Thoracic aorta (tissue), 2 donors: ENCODE results near the gene CIP2A. TPM values are rescaled to one million over a fixed set of nuclear protein-coding genes. Genes with fewer than 3 reads are reported as not detected.

Source experiments
- ATAC-seq: fragments of 150-250 bp; one replicate; pipeline ENCODE4 v1.8.0; 2017; ENCODE audit warnings: low read depth; ENCODE audit not compliant: insufficient number of reproducible peaks, low FRiP score
- DNase-seq: peaks from one replicate; pipeline ENCODE4 v3.0.0-alpha.2; 2020; ENCODE audit warnings: low spot score
- H3K27ac ChIP-seq, 2 donors: fragments of 200-600 bp; sonication (generic); 1 replicate in 1 of 2; 2 replicates in 1 of 2; pipeline ENCODE4 v1.5.1; 2016; ENCODE audit warnings: mild to moderate bottlenecking in 2 of 2, moderate library complexity in 2 of 2
- H3K27me3 ChIP-seq: fragments of 200-600 bp; sonication (generic); replicated peaks from 2 replicates; pipeline ENCODE4 v1.6.0; 2016; ENCODE audit warnings: mild to moderate bottlenecking; ENCODE audit not compliant: insufficient read depth
- H3K36me3 ChIP-seq: fragments of 200-600 bp; sonication (generic); one replicate; pipeline ENCODE4 v1.5.1; 2016
- H3K4me1 ChIP-seq, 2 donors: fragments of 200-600 bp; sonication (generic); 1 replicate in 1 of 2; 2 replicates in 1 of 2; pipeline versions ENCODE4 v1.5.1 to v1.6.0; 2016; ENCODE audit warnings: low read depth in 2 of 2, mild to moderate bottlenecking in 1 of 2; ENCODE audit not compliant: control insufficient read depth in 1 of 2
- H3K4me3 ChIP-seq: fragments of 200-600 bp; sonication (generic); 2 replicates; pipeline ENCODE4 v1.5.1; 2016; ENCODE audit warnings: mild to moderate bottlenecking
- H3K9me3 ChIP-seq: fragments of 200-600 bp; sonication (generic); 2 replicates; pipeline ENCODE4 v1.5.1; 2016
- CTCF ChIP-seq: fragments of 200-600 bp; sonication (generic); IDR thresholded peaks from one replicate; pipeline ENCODE4 v1.5.1; 2019; ENCODE audit warnings: antibody characterized with exemption
- total RNA-seq, 2 donors: library from RNA; depleted of rRNA; stranded (reverse); fragments of >200 nt; gene quantifications; one replicate each; pipeline versions ENCODE4 v1.1.0 to v1.2.3, GENCODE V29; 2016

The CIP2A gene
- total RNA-seq, 2 donors from 2014 or later, result 1.6 to 5.9 TPM

DNA sequence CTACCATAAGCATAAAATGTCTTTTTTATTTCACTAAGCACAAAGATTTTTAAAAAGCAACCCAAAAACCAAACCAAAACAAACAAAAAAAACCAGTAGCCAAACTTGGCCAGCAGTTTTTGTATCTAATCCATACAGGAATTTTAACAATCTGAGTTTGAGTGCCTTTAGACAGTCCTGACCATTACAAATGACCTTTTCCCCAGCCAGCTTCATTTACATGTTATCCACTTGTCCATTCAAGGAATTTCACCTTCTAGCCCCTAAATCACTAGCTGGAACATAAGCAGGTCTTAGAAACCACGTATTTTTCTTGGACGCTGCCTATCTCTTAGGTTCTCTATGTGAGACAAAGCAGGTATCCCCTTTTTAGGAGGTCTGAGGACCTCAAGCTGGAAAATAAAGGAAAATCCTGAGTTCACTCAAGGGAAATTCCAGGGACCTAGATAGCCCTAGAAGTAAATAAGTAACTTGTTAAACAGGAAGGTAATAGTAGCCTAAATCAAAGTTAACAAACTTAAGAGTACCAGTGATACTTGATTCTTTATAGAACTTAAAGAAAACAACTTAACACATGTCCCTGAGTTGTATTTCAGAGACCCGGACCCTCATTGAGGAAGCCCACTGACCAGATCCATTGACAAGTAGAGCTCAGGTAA lies 34.2 kb downstream of the CIP2A start:
- TF ChIP-seq CTCF, result no peak
- H3K4me3 ChIP-seq, result no peak overlapping the region
- no peak for DNase-seq
- no peaks in the 10 kb centered on the region for H3K9me3 ChIP-seq
- no peaks in the 10 kb centered on the region for H3K36me3 ChIP-seq
- H3K27me3 ChIP-seq, result no peaks in the 10 kb centered on the region
- ATAC-seq, result no peak
- peaks cover 3 to 7% of the 10 kb centered on the region in 2 donors for H3K4me1 ChIP-seq
- H3K27ac ChIP-seq, result no peak overlapping the region

DNA sequence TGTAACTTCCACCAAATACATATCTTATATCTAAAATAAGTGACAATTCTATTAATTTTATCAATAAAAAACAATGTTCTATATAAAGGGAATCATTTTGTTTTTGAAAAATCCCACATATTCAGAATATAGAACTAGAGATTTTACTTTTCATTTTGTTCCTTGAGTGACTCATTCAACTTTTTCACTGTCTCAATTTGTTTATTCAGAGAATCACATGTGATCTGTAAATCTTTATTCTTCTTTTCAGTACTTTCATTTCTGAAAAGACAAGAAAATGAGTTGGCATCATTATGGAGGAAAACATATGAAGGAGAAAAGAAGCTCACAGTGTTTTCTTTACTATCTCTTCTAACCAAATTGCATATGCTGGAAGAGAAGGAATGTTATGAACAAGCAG lies 35.0 kb downstream of the CIP2A start:
- Histone ChIP-seq H3K4me1 (peaks cover 3 to 7% of the 10 kb centered on the region in 2 donors), H3K4me3 (no peak overlapping the region), H3K9me3 (no peaks in the 10 kb centered on the region), H3K36me3 (no peaks in the 10 kb centered on the region), H3K27ac (no peak overlapping the region), H3K27me3 (no peaks in the 10 kb centered on the region)
- TF ChIP-seq CTCF, result no peak
- DNase-seq, result no peak
- ATAC-seq, result no peak

GRCh38 chr3:108552267-108553159 lies 36.7 kb downstream of the CIP2A start:
- Histone ChIP-seq H3K9me3 (no peaks in the 10 kb centered on the region), H3K27me3 (no peaks in the 10 kb centered on the region), H3K27ac (no peak overlapping the region), H3K4me1 (peaks cover 3 to 7% of the 10 kb centered on the region in 2 donors), H3K36me3 (no peaks in the 10 kb centered on the region), H3K4me3 (peak overlapping the region; percentile 10)
- TF ChIP-seq CTCF, result peak; percentile 49
- no peak for ATAC-seq
- DNase-seq, result no peak

DNA sequence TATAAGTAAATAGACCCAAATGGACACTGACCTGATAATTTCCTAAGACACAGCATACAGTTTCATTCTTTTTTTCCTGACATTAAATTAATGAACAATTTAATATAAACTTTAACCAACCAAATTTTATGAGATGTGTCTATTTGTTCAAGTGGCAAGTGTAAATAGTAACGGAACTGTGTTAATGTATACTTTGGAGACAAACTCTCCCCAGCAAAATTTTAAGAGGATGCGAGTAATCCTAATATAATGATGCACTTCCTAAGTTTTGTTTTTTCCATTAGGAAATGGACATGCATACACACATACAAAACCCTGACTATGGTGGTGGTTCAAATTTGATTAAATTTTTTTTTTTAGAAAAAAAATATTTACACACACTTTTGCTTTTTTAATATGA lies 40.4 kb downstream of the CIP2A start:
- ATAC-seq (no peak), DNase-seq (no peak)
- H3K9me3 ChIP-seq, result no peaks in the 10 kb centered on the region
- H3K27ac ChIP-seq, result no peak overlapping the region
- no peaks in the 10 kb centered on the region for H3K4me1 ChIP-seq
- no peaks in the 10 kb centered on the region for H3K27me3 ChIP-seq
- H3K4me3 ChIP-seq, result no peak overlapping the region
- no peak for TF ChIP-seq CTCF
- H3K36me3 ChIP-seq, result no peaks in the 10 kb centered on the region

DNA sequence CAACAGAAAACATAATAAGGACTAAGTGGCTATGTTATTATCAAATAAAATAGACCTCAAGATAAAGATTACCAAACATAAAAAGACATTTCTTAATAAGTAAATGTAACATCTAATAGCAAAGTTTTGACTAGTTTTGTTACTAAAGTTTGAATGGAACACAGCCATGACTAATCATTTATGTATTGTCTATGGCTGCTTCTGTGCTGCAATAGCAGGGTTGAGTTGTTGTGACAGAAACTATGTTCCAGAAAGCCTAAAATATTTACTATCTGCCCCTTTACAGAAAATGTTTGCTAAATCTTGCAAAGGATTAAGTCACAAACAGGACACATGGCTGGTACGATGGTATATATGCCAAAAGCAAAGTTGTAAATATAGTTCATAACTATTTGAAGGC lies 40.9 kb downstream of the CIP2A start:
- no peak for DNase-seq
- H3K9me3 ChIP-seq, result no peaks in the 10 kb centered on the region
- no peak overlapping the region for H3K27ac ChIP-seq
- no peak for TF ChIP-seq CTCF
- no peaks in the 10 kb centered on the region for H3K36me3 ChIP-seq
- H3K4me3 ChIP-seq, result no peak overlapping the region
- no peak for ATAC-seq
- H3K4me1 ChIP-seq, result no peaks in the 10 kb centered on the region
- no peaks in the 10 kb centered on the region for H3K27me3 ChIP-seq
